HG02610 (cell line): ENCODE data around the gene DROSHA.

Experiments
- ATAC-seq: cut with Tn5 transposase; IDR thresholded peaks from one replicate; pipeline ENCODE4 v1.9.1; 2021; ENCODE audit warnings: mild to moderate bottlenecking, moderate library complexity; ENCODE audit not compliant: unreplicated experiment

Gene DROSHA

DNA sequence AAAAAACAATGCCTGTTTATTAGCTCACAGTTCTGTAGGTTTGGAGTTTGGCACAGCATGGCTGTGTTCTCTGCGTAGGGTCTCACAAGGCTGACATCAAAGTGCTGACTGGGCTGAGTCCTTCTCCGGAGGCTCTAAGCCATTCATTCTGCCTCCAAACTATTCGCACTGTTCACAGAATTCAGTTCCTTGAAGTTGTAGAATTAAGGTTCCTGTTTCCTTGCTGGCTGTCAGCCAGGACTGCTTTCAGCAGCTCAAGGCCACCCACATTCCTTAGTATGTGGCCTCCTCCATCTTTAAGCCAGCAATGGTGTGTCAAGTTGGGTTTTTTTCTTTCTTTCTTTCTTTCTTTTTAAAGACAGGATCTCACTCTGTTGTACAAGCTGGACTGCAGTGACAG is 176.6 kb downstream of the DROSHA start:
- ATAC-seq, result no peak
